Measurements from ENCODE around the gene HOXC12.

HOXC12 gene

GRCh38 chr12:53970451-53970850 lies 15.7 kb downstream of the HOXC12 start:
- DNase-seq = no peak

DNA sequence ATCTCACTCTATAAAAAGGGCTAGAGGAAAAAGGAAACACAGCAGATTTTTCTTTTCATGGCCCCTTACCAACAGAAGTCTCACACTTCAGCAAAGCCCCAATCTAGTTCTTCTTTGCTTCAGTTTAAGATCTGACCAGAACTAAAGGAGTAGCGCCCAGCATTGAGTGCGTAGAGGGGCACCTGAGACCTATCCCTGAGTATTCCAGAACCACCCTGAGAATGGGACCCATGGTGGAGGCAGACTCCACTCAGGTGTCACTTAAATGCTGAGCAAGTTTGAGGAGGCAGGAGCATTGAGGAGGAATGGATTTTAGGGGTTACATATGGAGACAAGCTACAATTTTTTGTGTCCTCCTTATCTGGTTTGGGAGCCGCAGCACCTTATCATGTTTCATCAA lies 16.4 kb downstream of the HOXC12 start:
- DNase-seq = no peak

- DNase-seq = no peak
Measured at GRCh38 chr12:53971686-53972085, 17.0 kb downstream of the HOXC12 start.

DNA sequence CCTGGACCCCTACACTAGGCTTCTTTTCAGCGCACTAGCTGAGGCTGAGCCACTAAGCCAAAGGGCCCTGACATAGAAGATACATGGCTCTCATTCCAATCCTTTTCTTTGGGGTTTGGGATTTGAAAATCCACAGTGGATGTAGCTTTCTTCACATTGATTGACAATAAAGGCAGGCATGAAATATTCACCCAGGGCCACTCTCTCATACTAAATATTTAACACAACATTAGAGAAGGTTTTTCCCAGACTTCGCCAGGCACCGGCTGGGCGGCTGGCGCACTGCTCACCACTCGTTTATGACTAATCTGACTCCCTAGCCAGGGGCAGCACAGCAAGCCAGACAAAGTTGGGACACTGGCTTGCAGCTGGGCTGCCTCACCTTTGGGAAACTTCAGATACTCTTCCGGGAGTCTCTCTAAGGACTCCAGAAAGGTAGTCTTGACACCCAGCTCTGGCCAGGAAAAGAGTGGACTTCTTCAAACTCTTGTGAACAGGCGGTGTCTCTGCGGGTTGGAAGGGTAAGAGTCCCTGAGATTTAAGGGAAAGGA lies 17.5 kb downstream of the HOXC12 start:
- DNase-seq = no peak

GRCh38 chr12:53972722-53973235 lies 18.1 kb downstream of the HOXC12 start, which contains the start of gene HOXC11:
TSS of gene HOXC11 (plus strand) at chr12:53973126. CDS start at chr12:53973242, 116 bp downstream.
- DNase-seq = no peak

DNA sequence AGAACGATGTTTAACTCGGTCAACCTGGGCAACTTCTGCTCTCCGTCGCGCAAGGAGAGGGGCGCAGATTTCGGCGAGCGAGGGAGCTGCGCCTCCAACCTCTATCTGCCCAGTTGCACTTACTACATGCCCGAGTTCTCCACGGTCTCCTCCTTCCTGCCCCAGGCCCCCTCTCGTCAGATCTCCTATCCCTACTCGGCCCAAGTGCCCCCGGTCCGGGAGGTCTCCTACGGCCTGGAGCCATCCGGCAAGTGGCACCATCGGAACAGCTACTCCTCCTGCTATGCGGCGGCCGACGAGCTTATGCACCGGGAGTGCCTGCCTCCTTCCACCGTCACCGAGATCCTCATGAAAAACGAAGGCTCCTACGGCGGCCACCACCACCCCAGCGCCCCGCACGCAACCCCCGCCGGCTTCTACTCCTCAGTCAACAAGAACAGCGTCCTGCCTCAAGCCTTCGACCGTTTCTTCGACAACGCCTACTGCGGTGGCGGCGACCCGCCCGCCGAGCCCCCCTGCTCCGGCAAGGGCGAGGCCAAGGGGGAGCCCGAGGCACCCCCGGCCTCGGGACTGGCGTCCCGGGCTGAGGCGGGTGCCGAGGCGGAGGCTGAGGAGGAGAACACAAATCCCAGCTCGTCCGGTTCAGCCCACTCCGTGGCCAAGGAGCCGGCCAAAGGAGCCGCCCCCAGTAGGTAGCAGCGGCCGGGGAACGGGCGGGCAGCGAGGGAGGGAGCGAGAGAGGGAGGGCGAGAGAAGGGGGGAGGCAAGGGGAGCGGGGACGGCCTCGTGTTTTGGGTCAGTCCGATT lies 18.7 kb downstream of the HOXC12 start:
- no peak for DNase-seq

- no peak for DNase-seq
Measured at GRCh38 chr12:53974084-53975063, 19.7 kb downstream of the HOXC12 start, which contains the start of gene HOTAIR. TSS of gene HOTAIR (minus strand) at chr12:53974954.

- DNase-seq = no peak
Measured at GRCh38 chr12:53975064-53975471, 20.4 kb downstream of the HOXC12 start.

DNA sequence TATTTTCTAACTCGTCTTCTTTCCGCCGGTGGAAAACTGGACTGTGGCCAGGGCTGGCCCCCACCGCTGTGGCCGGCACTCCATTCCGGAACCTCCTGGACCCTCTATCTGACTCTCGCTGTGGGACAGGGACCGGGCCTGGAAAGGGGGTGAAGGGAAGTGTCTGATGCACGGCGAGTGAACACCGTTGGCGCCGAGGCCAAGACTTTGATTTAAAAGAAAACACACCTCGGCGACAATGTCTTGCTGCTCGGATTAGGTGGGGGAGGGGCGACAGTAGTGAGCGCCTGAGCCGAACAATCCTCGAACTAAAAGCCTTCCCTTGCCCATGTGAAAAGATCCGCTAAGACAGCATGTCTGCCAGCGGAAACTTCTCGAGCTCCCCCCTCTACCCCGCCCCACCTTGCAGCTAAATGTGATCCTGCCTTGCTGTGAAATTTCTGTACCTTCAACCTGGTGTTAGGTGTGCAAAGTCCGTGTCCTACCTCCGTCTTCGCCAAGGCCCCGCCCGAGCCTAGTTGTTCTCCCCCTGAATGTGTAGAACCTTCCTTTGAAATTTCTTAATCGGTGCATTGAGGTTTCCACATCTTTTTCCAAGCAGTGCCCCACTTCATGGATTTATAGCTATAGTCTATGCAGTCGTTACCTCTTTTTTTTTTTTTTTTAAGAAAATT lies 20.9 kb downstream of the HOXC12 start:
- DNase-seq = no peak

- DNase-seq = no peak
Measured at GRCh38 chr12:53976172-53976822, 21.6 kb downstream of the HOXC12 start.

DNA sequence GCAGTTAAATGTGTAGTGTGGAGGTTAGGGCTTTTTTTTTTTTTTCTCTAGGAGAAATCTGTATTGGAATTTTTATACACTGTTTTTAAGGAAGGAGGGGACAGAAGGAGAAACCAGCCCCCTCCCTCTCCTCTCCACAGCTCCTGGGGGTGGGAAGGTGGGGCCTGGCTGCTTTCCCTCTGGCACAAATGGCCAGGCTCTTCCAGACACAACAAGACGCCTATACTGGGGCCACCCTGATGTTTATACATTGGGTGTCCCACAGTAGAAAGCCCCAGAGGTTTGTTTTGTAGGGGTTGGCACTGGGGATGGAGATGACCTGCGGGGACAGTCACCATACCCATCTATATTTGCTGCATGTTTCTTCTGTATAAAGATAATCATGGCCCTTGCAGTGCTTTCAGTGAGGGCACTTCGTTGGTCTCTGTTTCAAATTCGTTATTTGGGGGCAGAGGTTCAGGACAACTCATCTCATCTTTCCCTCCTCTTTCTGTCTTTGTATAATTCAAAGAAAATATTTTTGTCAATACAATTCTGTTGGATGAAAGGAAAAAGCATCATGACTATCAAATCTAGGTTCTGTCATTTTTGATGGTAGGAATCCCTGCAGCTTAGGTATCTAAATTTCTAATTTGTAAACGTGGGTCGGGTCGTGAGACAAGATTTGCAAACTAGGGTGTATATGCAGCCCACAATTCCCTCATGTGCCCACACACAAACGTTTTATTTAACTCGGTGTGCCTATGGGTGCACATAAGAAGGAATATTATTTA lies 22.3 kb downstream of the HOXC12 start:
- DNase-seq = no peak

GRCh38 chr12:53977596-53978445 lies 23.1 kb downstream of the HOXC12 start:
- DNase-seq = no peak

GRCh38 chr12:53978477-53979356 lies 24.0 kb downstream of the HOXC12 start:
- DNase-seq = no peak

DNA sequence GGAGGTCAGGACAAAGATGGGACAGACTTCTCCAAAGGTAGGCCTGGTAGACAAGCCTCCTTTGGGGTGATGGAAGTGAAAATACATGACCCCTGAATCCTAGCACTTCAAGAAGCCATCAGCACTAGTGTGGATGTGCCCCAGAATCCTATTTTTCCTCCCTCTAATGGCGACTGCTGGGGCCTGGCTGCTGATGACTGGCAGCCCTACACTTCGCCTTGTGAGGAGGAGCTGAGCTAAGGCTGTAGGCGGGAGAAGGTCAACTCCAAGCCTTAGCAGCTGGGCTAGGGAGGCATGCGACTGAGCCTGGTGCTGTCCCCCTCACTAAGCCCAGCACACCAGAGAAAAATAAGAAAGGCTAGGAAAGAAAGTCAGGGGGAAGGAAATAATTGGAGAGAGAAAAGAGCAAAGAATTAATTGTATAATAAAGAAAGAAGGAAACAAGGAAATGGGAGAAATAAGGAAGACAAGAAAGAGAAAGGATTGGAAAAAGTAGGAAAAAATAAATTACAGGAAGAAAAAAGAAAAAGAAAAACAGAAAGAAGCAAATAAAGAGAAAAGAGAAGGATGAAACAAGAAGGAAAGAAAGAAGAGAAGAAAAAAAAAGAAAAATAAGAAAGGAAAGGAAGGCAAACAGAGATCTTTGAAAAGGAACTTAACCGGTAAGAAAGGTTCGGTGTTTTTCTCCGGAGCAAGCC lies 25.6 kb downstream of the HOXC12 start:
- DNase-seq = no peak

DNA sequence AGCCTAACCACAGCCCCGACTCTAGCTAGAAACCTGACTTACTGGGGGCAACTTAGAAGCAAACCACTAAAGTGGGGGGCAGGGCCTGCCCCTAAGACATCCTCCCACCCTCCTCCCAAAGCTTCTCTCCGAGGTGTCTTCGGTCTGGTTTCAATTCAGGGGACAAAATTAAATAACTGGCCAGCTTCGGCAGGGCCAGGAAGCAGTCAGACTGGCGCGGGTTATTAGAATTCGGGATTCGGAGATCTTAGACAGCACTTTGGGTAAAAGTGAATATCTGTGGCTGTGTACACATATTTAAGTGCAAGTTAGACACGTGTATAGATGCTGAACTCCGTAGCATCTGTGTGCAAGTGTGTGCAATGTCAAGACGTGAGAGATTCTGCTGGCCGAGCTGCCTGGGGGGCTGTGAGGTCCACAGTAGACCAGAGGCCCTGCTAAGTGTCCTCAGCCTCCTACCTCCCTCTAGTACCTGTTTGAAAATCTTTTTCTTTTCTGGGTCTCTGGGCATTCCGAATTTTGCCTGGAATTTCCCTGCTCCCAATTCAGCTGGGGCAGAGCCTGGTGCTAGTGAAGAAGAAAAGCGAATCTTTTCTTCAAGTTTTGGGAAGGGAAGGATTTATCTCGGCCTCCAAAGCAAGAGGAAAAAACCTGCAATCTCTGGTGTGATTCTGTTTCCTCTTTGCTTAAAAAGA lies 26.2 kb downstream of the HOXC12 start:
- DNase-seq = no peak

Measured in amygdala (tissue), 56 donors.